MV-4-11 (cell line): Measurements from ENCODE around the gene EME1.
A peak's percentile ranks its signal among the peaks of the same experiment; 100 is the strongest.

Experiments used
- DNase-seq: peaks from one replicate; lab custom pipeline; 2025; lab: John Stamatoyannopoulos, UW

The EME1 gene

GRCh38 chr17:50348522-50349242 lies 24.3 kb upstream of the EME1 start:
- no peak for DNase-seq

DNA sequence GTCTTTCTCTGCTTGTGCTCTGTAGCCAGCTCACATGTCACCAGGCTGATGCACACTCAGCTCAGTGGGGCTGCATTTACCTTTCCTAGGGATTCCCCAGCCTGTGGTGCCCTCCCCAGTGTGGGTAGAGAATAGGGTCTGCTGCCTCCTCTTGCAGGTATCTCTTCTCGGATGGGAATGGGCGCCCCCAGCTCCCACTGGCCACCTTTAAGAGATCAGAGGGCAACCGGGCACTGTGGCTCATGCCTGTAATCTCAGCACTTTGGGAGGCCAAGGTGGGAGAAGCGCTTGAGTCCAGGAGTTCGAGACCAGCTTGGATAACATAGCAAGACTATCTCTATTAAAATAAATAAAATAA lies 23.8 kb upstream of the EME1 start:
- no peak for DNase-seq

DNA sequence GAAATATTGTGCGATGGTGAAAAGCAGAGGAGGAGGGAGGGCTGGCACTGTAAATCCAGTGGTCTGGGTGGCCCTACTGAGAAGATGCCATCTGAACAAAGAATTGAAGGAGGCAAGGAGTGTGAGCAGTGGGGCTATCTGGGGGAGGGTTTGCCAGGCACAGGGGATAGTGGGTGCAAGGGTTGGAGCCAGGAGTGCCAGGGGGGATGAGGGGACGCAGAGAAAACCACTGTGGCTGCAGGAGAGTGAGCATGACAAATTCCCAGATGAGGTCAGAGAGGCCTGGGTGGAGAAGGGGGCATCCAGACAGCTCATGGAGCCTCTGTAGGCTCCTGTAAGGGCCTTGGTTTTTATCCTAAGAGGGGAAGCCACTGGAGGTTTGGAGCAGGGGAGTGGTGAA lies 22.3 kb upstream of the EME1 start:
- DNase-seq = no peak

DNA sequence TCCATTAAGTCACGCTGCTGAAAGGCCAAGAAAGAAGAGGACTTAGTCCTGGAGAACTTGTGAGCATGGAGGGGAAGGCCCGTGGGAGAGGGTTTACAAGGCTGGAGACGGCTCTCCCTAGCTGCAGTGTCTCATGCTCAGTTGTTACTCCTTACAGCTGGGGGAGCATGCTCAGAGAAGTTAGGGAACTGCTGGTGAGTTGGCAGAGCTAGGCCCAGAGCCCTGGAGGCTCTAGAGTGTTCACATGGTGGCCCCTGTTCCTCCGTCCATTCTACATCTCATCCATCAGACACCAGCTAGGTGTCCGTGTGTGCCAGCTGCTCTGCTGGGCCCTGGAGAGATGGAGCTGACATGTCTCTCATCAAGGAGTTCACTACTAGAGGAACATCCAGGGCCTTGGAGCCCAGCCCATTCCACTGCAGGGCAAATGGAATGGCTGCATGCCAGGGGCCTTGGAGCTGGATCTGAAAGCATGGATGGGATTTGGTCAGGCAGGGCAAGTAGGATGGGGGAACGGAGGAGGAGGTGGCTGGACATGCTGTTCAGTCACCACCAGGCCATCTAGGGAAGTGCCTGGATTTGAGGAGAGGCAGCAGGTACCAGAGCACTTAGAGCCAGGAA lies 20.8 kb upstream of the EME1 start:
- no peak for DNase-seq

DNA sequence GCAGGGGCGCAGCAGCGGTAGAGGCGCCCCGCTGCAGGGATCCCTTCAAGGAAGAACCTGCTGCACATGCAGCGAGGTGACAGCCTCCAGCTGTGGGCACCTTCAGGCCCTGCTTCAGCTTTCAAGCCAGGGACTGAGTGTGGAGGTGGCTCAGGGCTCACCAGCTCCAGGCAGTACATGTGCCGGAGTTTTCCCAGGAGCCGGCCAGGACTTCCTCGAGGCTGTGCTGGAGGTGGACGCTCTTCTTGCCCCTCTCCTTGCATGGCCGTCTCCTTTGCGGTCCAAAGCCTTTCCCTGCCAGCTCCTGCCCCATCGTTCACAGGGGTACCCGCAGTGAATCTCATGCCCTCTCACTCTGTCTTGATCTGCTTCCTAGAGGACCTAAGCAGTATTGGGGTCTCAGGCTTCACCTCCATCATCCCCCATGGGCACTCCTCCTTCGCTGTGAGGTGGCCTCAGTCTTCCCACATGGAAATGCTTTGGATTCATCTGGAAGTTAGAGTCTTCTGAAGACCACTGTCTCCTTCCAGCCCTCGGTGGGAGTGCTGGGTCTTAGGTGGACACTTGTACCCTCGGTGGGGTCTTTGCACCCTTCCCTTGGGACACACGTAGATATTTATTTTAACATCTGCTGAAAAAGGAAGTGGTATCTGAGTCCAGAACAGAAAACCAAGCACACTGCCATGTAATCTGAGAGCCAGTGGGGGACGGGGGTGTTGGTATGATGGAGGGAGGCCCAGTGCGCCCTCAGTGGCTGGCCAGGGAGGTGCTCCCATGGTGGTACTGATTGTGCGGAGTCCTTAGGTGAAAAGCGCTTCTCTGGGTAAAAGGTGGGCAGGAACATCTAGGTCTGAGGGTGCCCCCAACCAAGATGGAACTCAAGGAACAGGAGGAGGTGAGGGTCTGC lies 20.1 kb upstream of the EME1 start:
- no peak for DNase-seq

GRCh38 chr17:50353600-50354195 lies 19.3 kb upstream of the EME1 start:
- no peak for DNase-seq

- DNase-seq = no peak
Observed at GRCh38 chr17:50354198-50354597, 18.8 kb upstream of the EME1 start.

DNA sequence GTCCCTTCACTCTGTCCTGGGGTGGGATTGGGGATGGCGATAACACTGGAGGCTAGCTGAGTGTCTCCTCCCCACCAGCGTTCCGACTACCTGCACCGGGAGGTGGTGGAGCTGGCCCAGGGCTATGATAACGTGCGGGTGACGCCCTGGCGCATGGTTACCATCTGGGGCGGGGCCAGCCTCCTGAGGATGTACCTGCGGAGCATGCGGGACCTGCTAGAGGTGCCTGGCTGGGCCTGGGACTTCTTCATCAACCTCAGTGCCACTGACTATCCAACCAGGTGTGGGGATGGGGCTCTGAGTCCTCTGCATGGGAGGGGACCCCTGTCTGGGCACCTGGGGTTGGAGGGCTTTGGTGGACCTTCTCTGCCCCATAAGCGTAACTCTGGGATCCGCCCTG lies 18.3 kb upstream of the EME1 start:
- no peak for DNase-seq

GRCh38 chr17:50355336-50355700 lies 17.7 kb upstream of the EME1 start:
- no peak for DNase-seq

DNA sequence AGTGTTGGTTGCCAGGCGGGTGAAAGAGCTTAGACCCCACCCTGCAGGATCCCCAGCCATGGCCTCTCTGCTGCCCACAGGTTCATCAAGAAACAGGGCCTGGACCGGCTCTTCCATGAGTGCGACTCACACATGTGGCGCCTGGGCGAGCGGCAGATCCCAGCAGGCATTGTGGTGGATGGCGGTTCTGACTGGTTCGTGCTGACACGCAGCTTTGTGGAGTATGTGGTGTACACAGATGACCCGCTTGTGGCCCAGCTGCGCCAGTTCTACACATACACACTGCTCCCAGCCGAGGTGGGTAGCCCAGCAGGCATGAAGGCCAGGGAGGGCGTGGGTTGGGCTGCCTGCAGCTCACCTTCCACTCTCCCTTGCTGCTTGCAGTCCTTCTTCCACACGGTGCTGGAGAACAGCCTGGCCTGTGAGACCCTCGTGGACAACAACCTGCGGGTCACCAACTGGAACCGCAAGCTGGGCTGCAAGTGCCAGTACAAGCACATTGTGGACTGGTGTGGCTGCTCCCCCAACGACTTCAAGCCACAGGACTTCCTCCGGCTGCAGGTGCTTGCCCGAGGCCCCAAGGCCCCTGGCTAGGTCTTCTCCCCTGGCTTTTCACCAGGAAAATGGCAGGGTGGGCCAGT lies 17.2 kb upstream of the EME1 start:
- DNase-seq = peak; percentile 31

- no peak for DNase-seq
Observed at GRCh38 chr17:50356418-50356817, 16.6 kb upstream of the EME1 start.

- no peak for DNase-seq
Observed at GRCh38 chr17:50356892-50357510, 16.0 kb upstream of the EME1 start.

DNA sequence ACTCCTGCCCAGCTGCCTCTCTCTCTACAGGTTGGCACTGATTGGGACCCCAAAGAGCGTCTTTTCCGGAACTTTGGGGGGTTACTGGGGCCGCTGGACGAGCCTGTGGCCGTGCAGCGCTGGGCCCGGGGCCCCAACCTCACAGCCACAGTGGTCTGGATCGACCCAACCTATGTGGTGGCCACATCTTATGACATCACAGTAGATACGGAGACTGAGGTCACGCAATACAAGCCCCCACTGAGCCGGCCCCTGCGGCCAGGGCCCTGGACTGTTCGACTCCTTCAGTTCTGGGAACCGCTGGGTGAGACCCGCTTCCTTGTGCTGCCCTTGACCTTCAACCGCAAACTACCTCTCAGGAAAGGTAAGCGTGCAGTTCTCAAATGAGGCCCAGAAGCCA lies 14.9 kb upstream of the EME1 start:
- DNase-seq = no peak

- DNase-seq = no peak
Observed at GRCh38 chr17:50359005-50359699, 13.9 kb upstream of the EME1 start.

DNA sequence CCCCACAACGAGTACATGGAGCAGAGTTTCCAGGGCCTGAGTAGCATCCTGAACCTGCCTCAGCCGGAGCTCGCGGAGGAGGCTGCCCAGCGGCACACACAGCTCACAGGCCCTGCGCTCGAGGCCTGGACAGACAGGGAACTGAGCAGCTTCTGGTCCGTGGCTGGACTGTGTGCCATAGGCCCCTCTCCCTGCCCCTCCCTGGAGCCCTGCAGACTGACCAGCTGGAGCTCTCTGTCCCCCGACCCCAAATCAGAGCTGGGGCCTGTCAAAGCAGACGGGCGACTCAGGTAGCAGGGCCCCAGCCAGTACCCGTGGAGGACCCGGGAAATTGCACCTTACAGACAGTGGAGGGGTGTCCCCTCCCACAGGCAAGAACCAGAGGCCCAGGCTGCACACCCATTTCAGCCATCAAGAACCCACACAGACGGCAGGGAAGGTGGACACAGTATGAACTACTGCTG lies 13.0 kb upstream of the EME1 start:
- DNase-seq = no peak

DNA sequence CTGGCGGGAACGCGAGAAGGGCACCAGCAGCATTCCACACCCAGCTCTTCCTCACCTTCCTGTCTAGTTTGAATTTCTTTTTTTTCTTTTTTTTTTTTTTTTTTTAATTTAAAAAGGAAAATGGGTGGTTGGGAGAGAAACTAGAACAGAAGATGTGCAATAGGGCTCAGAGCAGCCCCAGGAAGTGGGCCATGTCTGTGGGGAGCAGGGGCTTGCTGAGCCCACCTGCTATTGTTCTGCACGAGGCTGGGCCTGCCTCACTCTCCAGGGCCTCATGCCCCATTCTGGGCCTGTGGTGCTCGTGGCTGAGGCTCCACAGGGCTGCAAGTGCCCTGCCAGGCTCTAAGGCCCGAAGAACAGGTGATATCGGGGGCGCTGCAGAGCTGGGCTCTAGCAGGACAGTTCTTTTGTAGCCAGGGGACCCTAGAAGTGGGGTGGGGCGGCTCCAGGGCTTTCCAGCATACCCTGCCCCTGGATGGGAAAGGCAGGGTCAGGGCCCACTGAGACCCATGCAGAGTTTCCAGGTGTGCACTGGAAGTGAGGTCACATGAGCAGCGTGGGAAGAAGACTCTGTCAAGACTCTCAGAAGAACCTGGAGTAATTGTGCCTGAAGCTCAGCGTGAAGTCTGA lies 12.4 kb upstream of the EME1 start:
- no peak for DNase-seq

DNA sequence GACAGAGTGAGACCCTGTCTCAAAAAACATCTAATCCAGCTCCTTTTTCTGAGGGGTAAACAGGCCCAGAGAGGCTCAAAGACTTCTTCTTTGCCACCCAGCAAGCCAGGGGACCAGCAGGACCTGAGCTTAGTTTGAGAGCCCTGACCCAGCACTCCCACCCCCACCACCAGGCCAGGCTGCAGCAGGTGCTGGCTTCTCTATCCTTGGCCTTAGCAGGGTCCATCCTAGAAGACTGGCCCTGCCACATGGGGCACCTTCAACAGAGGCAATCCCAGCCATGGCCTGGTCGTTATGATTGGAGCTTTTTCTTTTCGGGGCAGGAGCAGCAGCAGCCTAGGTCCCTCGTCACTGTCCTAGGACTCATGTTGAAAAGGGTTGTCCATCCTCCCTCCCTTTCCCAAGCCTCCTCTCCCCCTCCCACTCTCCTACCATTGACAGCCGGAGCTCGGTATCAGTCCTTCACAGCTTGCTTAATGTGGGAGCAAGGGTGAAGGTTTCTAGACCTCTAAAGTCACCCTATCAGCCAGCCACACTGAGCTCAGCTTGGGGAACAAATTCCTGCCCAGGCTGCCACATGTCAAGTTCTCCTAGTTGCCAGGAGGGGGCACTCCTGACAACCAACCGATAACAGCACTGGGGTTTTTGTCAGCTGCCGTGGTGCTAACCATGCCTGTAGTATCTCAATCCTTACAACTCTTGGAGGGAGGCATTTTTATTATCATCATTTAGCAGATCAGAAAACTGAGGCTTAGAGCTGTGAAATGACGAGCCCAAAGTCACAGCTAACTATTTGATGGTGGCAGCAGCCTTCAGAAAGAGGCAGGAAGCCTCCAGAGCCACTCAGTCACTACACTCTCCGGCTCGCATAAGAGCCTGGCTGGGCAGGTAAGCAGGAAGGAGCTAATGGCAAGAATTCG lies 11.2 kb upstream of the EME1 start:
- peak; percentile 62 for DNase-seq

GRCh38 chr17:50362661-50363060 lies 10.4 kb upstream of the EME1 start:
- DNase-seq = no peak
